ENCODE measurements around the gene DRP2.

DNA sequence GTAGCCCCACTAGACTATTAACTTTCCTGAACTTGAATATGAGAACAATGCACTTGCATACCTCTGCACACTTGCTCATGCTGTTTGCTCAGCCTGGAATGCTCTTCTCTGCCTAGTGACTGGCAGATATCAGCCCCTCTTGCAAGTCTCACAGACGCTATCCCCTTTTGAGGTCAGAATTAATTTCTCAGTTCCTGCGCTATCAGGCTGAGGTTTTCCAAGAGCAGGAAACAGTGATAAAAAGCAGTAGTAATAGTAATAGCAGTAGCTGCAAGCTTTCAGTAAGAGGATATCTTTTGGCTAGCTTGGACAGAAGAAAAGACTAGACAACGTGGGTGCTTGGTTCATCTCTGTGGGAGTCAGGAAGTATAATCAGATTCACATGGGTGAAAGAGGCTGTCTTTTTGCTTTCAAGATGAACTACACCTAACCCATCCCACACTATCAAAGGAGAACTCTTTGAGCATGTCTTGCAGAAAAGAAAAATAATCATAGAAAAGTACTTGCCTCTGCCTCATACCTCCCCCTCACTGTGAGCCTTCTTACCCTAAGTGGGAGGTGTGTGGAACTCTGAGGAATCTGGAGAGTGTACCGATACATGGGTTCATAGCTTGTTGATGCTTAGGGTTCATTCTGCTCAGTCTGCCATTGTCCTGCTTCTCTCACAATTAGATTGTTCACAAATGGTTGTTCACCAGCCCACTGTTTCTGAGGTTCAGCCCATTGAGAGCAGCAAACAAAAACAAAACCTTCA is 11.3 kb upstream of the DRP2 start:
- TF ChIP-seq POLR2A (IDR thresholded peaks at IDR 0.05; ENCODE audit: low read length) (no peak), GATA1 (IDR thresholded peaks at IDR 0.05; ENCODE audit: low read depth, low read length) (no peak)
